IMR-90 (cell line): ENCODE data around the gene PARK7. TPM values are rescaled to one million over a fixed set of nuclear protein-coding genes. Genes with fewer than 3 reads are reported as not detected.

Experiments used
- ATAC-seq: fragments of 200-7000 bp; cut with Tn5 transposase; 2 replicates; pipeline ENCODE4 v1.9.1; 2020; ENCODE audit warnings: low read depth, mild to moderate bottlenecking, moderate library complexity
- BruUV-seq: library from RNA; stranded (reverse); fragments of 400-500 nt; replicated peaks from 2 replicates; lab custom pipeline; 2021; lab: Mats Ljungman, UMichigan
- CTCF ChIA-PET: fragments of 300-600 bp; formaldehyde crosslinking; extraction: SDS; loops from one replicate; lab custom pipeline; 2021; ENCODE audit warnings: antibody characterized with exemption; lab: Yijun Ruan, JAX
- POLR2A ChIA-PET: fragments of 300-600 bp; sonication (Branson Sonifier 250); formaldehyde crosslinking; loops from one replicate; lab custom pipeline; 2022; ENCODE audit warnings: antibody characterized with exemption; ENCODE audit not compliant: unreplicated experiment; lab: Charles Lee
- DNase-seq: peaks from one replicate; pipeline ENCODE4 v3.0.0; 2013
- H2AFZ ChIP-seq: replicated peaks from 2 replicates; pipeline ENCODE3; 2013; ENCODE audit warnings: low read length, mild to moderate bottlenecking; ENCODE audit not compliant: poor library complexity
- H2AK5ac ChIP-seq: 2 replicates; pipeline ENCODE4 v1.6.1; 2013; ENCODE audit warnings: low read depth, low read length, inconsistent platforms
- H2AK9ac ChIP-seq: replicated peaks from 2 replicates; pipeline ENCODE3; 2013; ENCODE audit warnings: mild to moderate bottlenecking, low read depth, low read length, moderate library complexity; ENCODE audit not compliant: poor library complexity
- H2BK120ac ChIP-seq: 2 replicates; pipeline ENCODE4 v1.6.1; 2013; ENCODE audit warnings: low read depth, low read length, inconsistent platforms
- H2BK15ac ChIP-seq: 3 replicates; pipeline ENCODE4 v1.6.1; 2013; ENCODE audit warnings: low read depth, low read length, inconsistent platforms
- H2BK20ac ChIP-seq: 2 replicates; pipeline ENCODE4 v1.6.1; 2013; ENCODE audit warnings: low read depth, mild to moderate bottlenecking, inconsistent platforms, low read length, moderate library complexity
- H2BK5ac ChIP-seq: 2 replicates; pipeline ENCODE4 v1.6.1; 2013; ENCODE audit warnings: mild to moderate bottlenecking, low read depth, low read length, inconsistent platforms; ENCODE audit not compliant: poor library complexity, severe bottlenecking
- H3K14ac ChIP-seq: replicated peaks from 2 replicates; pipeline ENCODE4 v1.6.1; 2013; ENCODE audit warnings: low read depth, low read length, inconsistent platforms
- H3K18ac ChIP-seq: 2 replicates; pipeline ENCODE4 v1.6.1; 2013; ENCODE audit warnings: low read depth, low read length, control low read depth
- H3K23ac ChIP-seq: 2 replicates; pipeline ENCODE4 v1.6.1; 2013; ENCODE audit warnings: low read depth, low read length, inconsistent platforms
- H3K27ac ChIP-seq: 2 replicates; pipeline ENCODE4 v1.5.1; 2013; ENCODE audit warnings: mild to moderate bottlenecking, control low read depth, low read length; ENCODE audit not compliant: insufficient read depth
- H3K27me3 ChIP-seq: 2 replicates; pipeline ENCODE4 v1.6.1; 2013; ENCODE audit warnings: low read length; ENCODE audit not compliant: control insufficient read depth, insufficient read depth
- H3K36me3 ChIP-seq: 2 replicates; pipeline ENCODE4 v1.6.1; 2013; ENCODE audit warnings: low read length, mixed read lengths; ENCODE audit not compliant: control insufficient read depth, insufficient read depth
- H3K4ac ChIP-seq: 2 replicates; pipeline ENCODE4 v1.6.1; 2013; ENCODE audit warnings: low read depth, low read length, inconsistent platforms
- H3K4me1 ChIP-seq: 2 replicates; pipeline ENCODE4 v1.6.1; 2013; ENCODE audit warnings: low read length, mixed read lengths; ENCODE audit not compliant: control insufficient read depth, insufficient read depth
- H3K4me2 ChIP-seq: 2 replicates; pipeline ENCODE4 v1.6.1; 2013; ENCODE audit warnings: low read depth, mild to moderate bottlenecking, control low read depth, low read length, moderate library complexity
- H3K4me3 ChIP-seq: 2 replicates; pipeline ENCODE4 v1.5.1; 2013; ENCODE audit warnings: low read depth, mild to moderate bottlenecking, control low read depth, low read length, moderate library complexity; ENCODE audit not compliant: insufficient read depth
- H3K56ac ChIP-seq: 2 replicates; pipeline ENCODE4 v1.6.1; 2013; ENCODE audit warnings: low read length, inconsistent platforms; ENCODE audit not compliant: insufficient read depth; ENCODE audit errors: extremely low read depth
- H3K79me1 ChIP-seq, 2 experiments: 2 replicates each; pipeline ENCODE4 v1.6.1; 2013; ENCODE audit warnings: low read length in 2 of 2, inconsistent platforms in 1 of 2, low read depth in 1 of 2
- H3K9ac ChIP-seq: 2 replicates; pipeline ENCODE4 v1.6.1; 2013; ENCODE audit warnings: low read depth, low read length, control low read depth
- H3K9me1 ChIP-seq: 2 replicates; pipeline ENCODE4 v1.6.1; 2013; ENCODE audit warnings: low read length, inconsistent platforms; ENCODE audit not compliant: insufficient read depth
- H3K9me3 ChIP-seq: 2 replicates; pipeline ENCODE4 v1.6.1; 2013; ENCODE audit warnings: low read length; ENCODE audit not compliant: control insufficient read depth, insufficient read depth
- H4K20me1 ChIP-seq: 2 replicates; pipeline ENCODE4 v1.6.1; 2013; ENCODE audit warnings: low read length, inconsistent platforms; ENCODE audit not compliant: insufficient read depth
- H4K5ac ChIP-seq: 2 replicates; pipeline ENCODE4 v1.6.1; 2013; ENCODE audit warnings: mild to moderate bottlenecking, low read depth, low read length, control low read depth
- H4K8ac ChIP-seq, 2 experiments: 2 replicates each; pipeline ENCODE4 v1.6.1; 2013; ENCODE audit warnings: low read depth in 2 of 2, low read length in 2 of 2, control low read depth in 1 of 2, inconsistent platforms in 1 of 2
- H4K91ac ChIP-seq: 2 replicates; pipeline ENCODE4 v1.6.1; 2013; ENCODE audit warnings: low read depth, low read length, inconsistent platforms; ENCODE audit not compliant: insufficient read depth
- BHLHE40 ChIP-seq: fragments of 150-350 bp; IDR thresholded peaks from 2 replicates; pipeline ENCODE4 v1.6.1; 2016; ENCODE audit warnings: mild to moderate bottlenecking, low read depth, low read length
- CEBPB ChIP-seq: IDR thresholded peaks from 2 replicates; pipeline ENCODE4 v1.6.1; 2012; ENCODE audit warnings: low read depth, low read length, improper control_type of control experiment
- CHD1 ChIP-seq: IDR thresholded peaks from 2 replicates; pipeline ENCODE4 v1.6.1; 2012; ENCODE audit warnings: low read depth, low read length, improper control_type of control experiment
- FOS ChIP-seq: fragments of 150-350 bp; IDR thresholded peaks from 2 replicates; pipeline ENCODE4 v1.6.1; 2016; ENCODE audit warnings: low read depth, low read length
- MAFK ChIP-seq: IDR thresholded peaks from 2 replicates; pipeline ENCODE4 v1.6.1; 2012; ENCODE audit warnings: low read depth, low read length, improper control_type of control experiment
- MAZ ChIP-seq: IDR thresholded peaks from 2 replicates; pipeline ENCODE4 v1.6.1; 2012; ENCODE audit warnings: low read depth, mild to moderate bottlenecking, low read length, improper control_type of control experiment, moderate library complexity, borderline replicate concordance
- NFE2L2 ChIP-seq: fragments of 150-350 bp; IDR thresholded peaks from 2 replicates; pipeline ENCODE4 v1.6.1; 2016; ENCODE audit warnings: low read depth, mild to moderate bottlenecking, low read length
- POLR2A ChIP-seq: IDR thresholded peaks from 2 replicates; pipeline ENCODE4 v1.6.1; 2012; ENCODE audit warnings: mild to moderate bottlenecking, low read depth, low read length
- RAD21 ChIP-seq: IDR thresholded peaks from 2 replicates; pipeline ENCODE4 v1.6.1; 2012; ENCODE audit warnings: low read length, improper control_type of control experiment
- RCOR1 ChIP-seq: IDR thresholded peaks from 2 replicates; pipeline ENCODE4 v1.6.1; 2012; ENCODE audit warnings: mild to moderate bottlenecking, low read length, improper control_type of control experiment; ENCODE audit not compliant: insufficient replicate concordance
- RFX5 ChIP-seq: IDR thresholded peaks from 2 replicates; pipeline ENCODE4 v1.8.0; 2012; ENCODE audit warnings: low read depth, mild to moderate bottlenecking, low read length, moderate library complexity
- SMC3 ChIP-seq: fragments of 150-350 bp; IDR thresholded peaks from 2 replicates; pipeline ENCODE4 v1.6.1; 2016; ENCODE audit warnings: low read depth, mild to moderate bottlenecking, antibody characterized with exemption, low read length, moderate library complexity
- USF2 ChIP-seq: fragments of 150-350 bp; IDR thresholded peaks from 2 replicates; pipeline ENCODE4 v1.6.1; 2017; ENCODE audit warnings: mild to moderate bottlenecking, antibody characterized with exemption, low read length, low read depth
- WGBS, 2 experiments: methylation state at CpG; one replicate each; pipeline versions ENCODE4 v1.1.5 to v1.1.7; 2013; ENCODE audit warnings: missing lambda C conversion rate in 2 of 2; ENCODE audit not compliant: insufficient read length in 1 of 2; ENCODE audit errors: extremely low coverage in 2 of 2; 5-methylcytosine and 5-hydroxymethylcytosine counted together
- dilution Hi-C: fragments of 300-500 bp; cut with HindIII; formaldehyde crosslinking; loops from one replicate; pipeline ENCODE4 v1.14.3; 2018; ENCODE audit warnings: low sequenced_read_pairs; ENCODE audit not compliant: unreplicated experiment
- in situ Hi-C: fragments of 300-500 bp; cut with MboI; formaldehyde crosslinking; loops from 3 replicates; pipeline ENCODE4 v1.14.3; 2019; ENCODE audit warnings: low sequenced_read_pairs, inconsistent platforms, mixed read lengths
- intact Hi-C: fragments of 100-400 bp; cut with micrococcal nuclease; formaldehyde crosslinking; loops from 2 replicates; pipeline ENCODE4 v1.10.0; 2022
- polyA plus RNA-seq, 3 experiments: library from polyadenylated mRNA; depleted of rRNA; stranded (reverse); fragments of >200 nt; gene quantifications; 2 replicates each; pipeline ENCODE4 v1.2.3, GENCODE V29; 2012; ENCODE audit warnings: low replicate concordance in 1 of 3
- total RNA-seq: library from RNA; depleted of rRNA; stranded (reverse); fragments of >200 nt; gene quantifications from 2 replicates; pipeline ENCODE4 v1.2.3, GENCODE V29; 2012
- TF ChIP-seq, protein P1 (sequence below): fragments of 150-350 bp; IDR thresholded peaks from 2 replicates; pipeline ENCODE4 v1.6.1; 2016; ENCODE audit warnings: low read depth, mild to moderate bottlenecking, low read length, moderate library complexity, borderline replicate concordance
- TF ChIP-seq, protein P2 (sequence below): conservative IDR thresholded peaks from 2 replicates; pipeline ENCODE4 v1.5.1; 2012; ENCODE audit warnings: mild to moderate bottlenecking, low read depth, low read length, improper control_type of control experiment

Gene PARK7
- total and polyA plus RNA-seq, 2 of the 4 experiments (the other 2 are of a cell fraction), result 207 to 357 TPM

DNA sequence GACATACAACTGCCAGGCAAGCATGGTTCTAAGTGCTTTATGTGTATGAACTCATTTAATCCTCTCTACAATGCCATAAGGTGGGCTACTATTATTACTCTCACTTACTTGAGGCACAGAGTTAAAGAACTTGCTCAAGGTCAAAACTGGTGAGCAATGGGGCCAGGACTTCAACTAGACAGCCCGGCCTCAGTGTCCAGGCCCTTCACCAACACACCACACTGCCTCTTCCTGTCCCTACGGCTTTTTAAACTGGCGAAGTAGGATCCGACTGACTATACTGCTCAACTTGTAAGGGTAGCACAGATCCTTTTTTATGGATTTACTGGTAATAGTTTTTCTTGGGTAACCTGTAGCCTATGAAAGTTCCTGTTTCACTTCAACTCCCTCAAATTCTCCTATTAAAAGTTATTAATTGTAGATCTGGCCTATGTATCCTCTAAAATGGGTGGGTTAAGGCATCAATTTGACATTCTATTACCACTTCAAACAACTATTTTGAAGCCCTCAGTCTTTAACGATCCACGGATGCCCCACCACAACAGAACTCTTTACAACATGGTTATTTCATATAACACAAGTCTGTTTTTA is 60.3 kb downstream of the PARK7 start:
- H3K56ac ChIP-seq, result no peak overlapping the region
- intact Hi-C loops, result loop anchor here (5.0 kb wide), 1 partner anchor 354 kb away; no protein-coding TSS in a partner anchor
- H2BK120ac ChIP-seq, result no peak overlapping the region
- no peak overlapping the region for H3K27ac ChIP-seq
- H3K79me1 ChIP-seq, result peaks cover 2 to 67% of the 10 kb centered on the region in 2 experiments; a peak in 2 of 4 replicates
- peaks cover 3% of the 10 kb centered on the region for H3K36me3 ChIP-seq
- H2AK5ac ChIP-seq, result peak overlapping the region; percentile 27; the same call in 1 of the 2 replicates
- no peak overlapping the region for H2BK15ac ChIP-seq
- no peak overlapping the region for H2BK20ac ChIP-seq
- no peak overlapping the region for H3K18ac ChIP-seq
- peak overlapping the region; percentile 43 for H3K14ac ChIP-seq
- ChIA-PET POLR2A (no interaction called here), CTCF (no interaction called here)
- H2AK9ac ChIP-seq, result no peak overlapping the region
- H3K4me2 ChIP-seq, result peak overlapping the region; percentile 98
- H3K4ac ChIP-seq, result 0 out of 2 replicates have a peak overlapping the region, but pooled peaks have one; percentile 29
- peaks cover 15% of the 10 kb centered on the region for H3K4me1 ChIP-seq
- BruUV-seq, result no TSS peak
- in situ Hi-C loops, result no loop called here
- no peak overlapping the region for H4K91ac ChIP-seq
- H3K27me3 ChIP-seq, result no peaks in the 10 kb centered on the region
- no peak overlapping the region for H4K8ac ChIP-seq
- peaks cover 90% of the 10 kb centered on the region for H4K20me1 ChIP-seq
- H2BK5ac ChIP-seq, result peak overlapping the region; percentile 36
- peak overlapping the region; percentile 66; the same call in 1 of the 2 replicates for H3K9ac ChIP-seq
- ATAC-seq (no peak), DNase-seq (no peak)
- H4K5ac ChIP-seq, result no peak overlapping the region
- dilution Hi-C loops, result loop anchor here (25.0 kb wide), 1 partner anchor 291 kb away; the partner anchor contains the start of gene SLC45A1
- H3K9me1 ChIP-seq, result peaks cover 10% of the 10 kb centered on the region
- H2AFZ ChIP-seq, result no peak overlapping the region
- H3K9me3 ChIP-seq, result no peaks in the 10 kb centered on the region
- H3K23ac ChIP-seq, result peak overlapping the region; percentile 86; the same call in 1 of the 2 replicates
- no CpG with 5 or more reads among the region's 6 CpGs for WGBS, 2 experiments
- peak overlapping the region; percentile 66; the same call in 1 of the 2 replicates for H3K4me3 ChIP-seq
- TF ChIP-seq SMC3 (no peak), RCOR1 (no peak), CHD1 (no peak), MAZ (no peak), USF2 (no peak), BHLHE40 (no peak), FOS (no peak), MAFK (no peak), RFX5 (no peak), CEBPB (no peak), NFE2L2 (no peak), RAD21 (no peak), POLR2A (no peak; the same call in 1 of the 2 replicates)
- TF ChIP-seq, protein P1, sequence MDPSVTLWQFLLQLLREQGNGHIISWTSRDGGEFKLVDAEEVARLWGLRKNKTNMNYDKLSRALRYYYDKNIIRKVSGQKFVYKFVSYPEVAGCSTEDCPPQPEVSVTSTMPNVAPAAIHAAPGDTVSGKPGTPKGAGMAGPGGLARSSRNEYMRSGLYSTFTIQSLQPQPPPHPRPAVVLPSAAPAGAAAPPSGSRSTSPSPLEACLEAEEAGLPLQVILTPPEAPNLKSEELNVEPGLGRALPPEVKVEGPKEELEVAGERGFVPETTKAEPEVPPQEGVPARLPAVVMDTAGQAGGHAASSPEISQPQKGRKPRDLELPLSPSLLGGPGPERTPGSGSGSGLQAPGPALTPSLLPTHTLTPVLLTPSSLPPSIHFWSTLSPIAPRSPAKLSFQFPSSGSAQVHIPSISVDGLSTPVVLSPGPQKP, result no peak
- TF ChIP-seq, protein P2, sequence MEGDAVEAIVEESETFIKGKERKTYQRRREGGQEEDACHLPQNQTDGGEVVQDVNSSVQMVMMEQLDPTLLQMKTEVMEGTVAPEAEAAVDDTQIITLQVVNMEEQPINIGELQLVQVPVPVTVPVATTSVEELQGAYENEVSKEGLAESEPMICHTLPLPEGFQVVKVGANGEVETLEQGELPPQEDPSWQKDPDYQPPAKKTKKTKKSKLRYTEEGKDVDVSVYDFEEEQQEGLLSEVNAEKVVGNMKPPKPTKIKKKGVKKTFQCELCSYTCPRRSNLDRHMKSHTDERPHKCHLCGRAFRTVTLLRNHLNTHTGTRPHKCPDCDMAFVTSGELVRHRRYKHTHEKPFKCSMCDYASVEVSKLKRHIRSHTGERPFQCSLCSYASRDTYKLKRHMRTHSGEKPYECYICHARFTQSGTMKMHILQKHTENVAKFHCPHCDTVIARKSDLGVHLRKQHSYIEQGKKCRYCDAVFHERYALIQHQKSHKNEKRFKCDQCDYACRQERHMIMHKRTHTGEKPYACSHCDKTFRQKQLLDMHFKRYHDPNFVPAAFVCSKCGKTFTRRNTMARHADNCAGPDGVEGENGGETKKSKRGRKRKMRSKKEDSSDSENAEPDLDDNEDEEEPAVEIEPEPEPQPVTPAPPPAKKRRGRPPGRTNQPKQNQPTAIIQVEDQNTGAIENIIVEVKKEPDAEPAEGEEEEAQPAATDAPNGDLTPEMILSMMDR, result no peak
